ENCODE measurements around the gene CST3. TPM values are rescaled to one million over a fixed set of nuclear protein-coding genes. Genes with fewer than 3 reads are reported as not detected.
"Not testable (repeated sequence)": the region's sequence is repeated elsewhere in the genome, so short reads cannot be mapped to it uniquely, and the experiment has no call there.

CST3 gene
- total RNA-seq, 5 donors from 2014 or later (not counting 1 experiment from before 2014, with no cell fraction given), result 5.1 to 9.0 (median 5.3) TPM

DNA sequence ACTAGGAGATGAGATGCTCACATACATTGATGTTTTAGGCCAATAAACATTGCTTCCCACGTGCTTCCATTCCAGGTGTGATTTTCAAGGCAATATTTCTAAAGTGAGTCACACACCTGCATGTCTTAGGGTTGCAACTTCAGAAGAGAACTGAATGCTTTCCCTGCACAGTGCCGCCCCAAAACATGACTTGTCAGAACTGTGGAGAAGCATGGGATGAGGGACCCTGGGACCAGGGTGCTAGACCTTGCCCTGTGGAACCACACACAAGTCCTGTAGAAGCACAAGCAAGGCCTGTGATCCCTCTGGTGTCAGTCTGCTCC is 2.0 kb downstream of the CST3 start:
- H3K4me1 Mint-ChIP-seq; H3K9me3 ChIP-seq; DNase-seq; H3K9me3 Mint-ChIP-seq; ATAC-seq (replicated peaks in 1 of 4); CTCF ChIA-PET; H3K36me3 Mint-ChIP-seq; POLR2A ChIA-PET; H3K27ac ChIP-seq (ENCODE audit: low read length); H3K4me1 ChIP-seq (ENCODE audit: control insufficient read depth in 1 of 2, extremely low read depth in 1 of 2, insufficient read depth in 2 of 2, low read length in 2 of 2); H3K36me3 ChIP-seq (ENCODE audit: control insufficient read depth in 2 of 2, extremely low read depth in 1 of 2, insufficient read depth in 1 of 2, low read length in 1 of 2); H3K4me3 ChIP-seq (ENCODE audit: control insufficient read depth in 1 of 2, extremely low read depth in 1 of 2, low read length in 1 of 2); H3K27ac Mint-ChIP-seq: not testable (repeated sequence)
- no CpG with 5 or more reads among the region's 2 CpGs for WGBS (ENCODE audit: insufficient coverage)
- H3K27me3 ChIP-seq (replicated peaks in 1 of 2; ENCODE audit: control insufficient read depth in 2 of 2, extremely low read depth in 1 of 2, insufficient read depth in 2 of 2, low read length in 1 of 2), result peaks cover 0 to 38% of the 10 kb centered on the region in 2 experiments
- peaks cover 24 to 34% of the 10 kb centered on the region in 2 donors for H3K27me3 Mint-ChIP-seq
- peak overlapping the region in 1 of 3 donors; percentile 60 for H3K4me3 Mint-ChIP-seq

DNA sequence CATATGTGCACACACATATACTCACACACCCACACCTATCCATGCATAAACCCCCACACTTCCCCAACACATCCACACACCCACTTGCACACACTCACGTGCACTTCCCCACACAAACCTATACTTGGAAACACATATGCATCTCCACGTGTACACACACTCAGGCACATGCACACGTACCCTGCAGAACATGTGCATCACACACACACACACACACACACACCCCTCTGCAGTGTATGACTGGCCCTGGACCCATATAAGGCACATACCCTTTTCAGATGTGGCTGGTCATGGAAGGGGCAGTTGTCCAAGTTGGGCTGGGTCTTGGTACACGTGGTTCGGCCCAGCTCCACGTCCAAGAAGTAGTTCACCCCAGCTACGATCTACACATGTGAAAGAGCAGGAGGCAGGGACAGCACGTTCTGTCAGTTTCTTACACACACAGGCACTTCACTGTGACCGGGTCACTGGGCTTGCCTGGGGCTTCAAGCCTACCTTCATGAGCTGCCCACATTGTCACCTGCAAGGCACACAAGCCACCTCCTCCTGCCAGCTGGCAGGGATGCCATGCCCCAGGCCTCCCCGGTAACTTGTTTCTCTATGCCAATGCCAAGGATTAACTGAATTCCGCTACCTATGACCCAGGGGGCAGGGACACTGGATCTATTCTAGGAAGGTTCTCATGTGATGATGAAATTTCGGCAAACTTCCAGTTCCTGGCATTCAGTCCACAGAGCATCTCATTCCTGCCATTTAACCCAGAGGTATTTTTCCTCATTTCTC is 2.6 kb downstream of the CST3 start:
- Histone ChIP-seq H3K27ac (ENCODE audit: low read length) (no peak overlapping the region), H3K4me3 (ENCODE audit: control insufficient read depth in 1 of 2, extremely low read depth in 1 of 2, low read length in 1 of 2) (no peak overlapping the region), H3K4me1 (ENCODE audit: control insufficient read depth in 1 of 2, extremely low read depth in 1 of 2, insufficient read depth in 2 of 2, low read length in 2 of 2) (no peaks in the 10 kb centered on the region), H3K27me3 (replicated peaks in 1 of 2; ENCODE audit: control insufficient read depth in 2 of 2, extremely low read depth in 1 of 2, insufficient read depth in 2 of 2, low read length in 1 of 2) (peaks cover 0 to 36% of the 10 kb centered on the region in 2 experiments), H3K9me3 (no peaks in the 10 kb centered on the region), H3K36me3 (ENCODE audit: control insufficient read depth in 2 of 2, extremely low read depth in 1 of 2, insufficient read depth in 1 of 2, low read length in 1 of 2) (no peaks in the 10 kb centered on the region)
- Mint-ChIP-seq H3K27me3 (peaks cover 24 to 31% of the 10 kb centered on the region in 2 donors), H3K4me1 (peaks cover 5 to 7% (median 6%) of the 10 kb centered on the region in 3 donors), H3K9me3 (no peaks in the 10 kb centered on the region), H3K36me3 (no peaks in the 10 kb centered on the region), H3K27ac (no peak overlapping the region), H3K4me3 (no peak overlapping the region)
- ChIA-PET CTCF (no interaction called here), POLR2A (no interaction called here)
- ATAC-seq (replicated peaks in 1 of 4) (no peak), DNase-seq (no peak)
- WGBS (ENCODE audit: insufficient coverage), result 70% methylated on average over 6 of the region's 12 CpGs

DNA sequence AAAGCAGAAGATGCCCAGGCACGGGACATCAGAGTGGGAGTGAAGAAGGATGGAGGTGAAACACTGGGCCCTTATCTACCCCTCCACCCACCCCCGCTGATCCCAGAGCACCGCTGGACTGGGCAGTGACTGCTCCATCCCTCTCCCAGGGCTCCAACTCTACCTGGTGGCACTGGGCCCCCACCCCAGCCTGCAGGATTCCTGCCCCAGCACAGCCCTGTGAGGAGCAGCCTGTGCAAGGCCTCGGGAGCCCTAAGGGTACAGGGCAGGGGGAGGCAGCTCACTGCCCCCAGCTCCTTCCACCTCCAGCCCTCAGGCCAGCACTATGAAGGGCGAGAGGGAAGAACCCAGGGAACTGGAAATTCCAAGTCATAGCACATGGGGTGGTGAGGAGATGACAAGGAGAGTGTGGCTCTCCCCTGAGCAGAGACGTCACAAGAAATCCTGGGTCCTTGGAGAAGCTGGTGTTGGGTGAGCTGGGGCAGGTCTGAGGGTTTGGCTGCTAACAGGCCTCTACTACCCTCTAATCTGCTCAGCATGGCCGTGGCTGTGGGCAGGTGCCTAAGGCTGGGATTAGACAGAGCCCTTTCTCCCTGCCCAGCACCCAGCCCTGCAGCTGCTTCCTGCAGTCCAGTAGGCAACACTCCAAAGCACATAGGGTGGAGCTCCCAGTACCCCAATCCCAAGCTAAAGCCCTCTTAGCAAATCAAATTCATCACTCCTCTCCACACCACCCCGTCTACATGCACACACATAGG is 3.5 kb downstream of the CST3 start:
- WGBS (ENCODE audit: insufficient coverage), result 68% methylated on average over 4 of the region's 8 CpGs
- no peaks in the 10 kb centered on the region for H3K36me3 Mint-ChIP-seq
- no peaks in the 10 kb centered on the region for H3K36me3 ChIP-seq (ENCODE audit: control insufficient read depth in 2 of 2, extremely low read depth in 1 of 2, insufficient read depth in 1 of 2, low read length in 1 of 2)
- DNase-seq (no peak), ATAC-seq (replicated peaks in 1 of 4) (no peak)
- H3K9me3 Mint-ChIP-seq, result no peaks in the 10 kb centered on the region
- ChIA-PET POLR2A (interaction anchor here in 1 of 2 donors (0.5 kb wide), 1 partner anchor 513 kb away, joined by 4 read pairs; no protein-coding TSS in a partner anchor), CTCF (no interaction called here)
- H3K27ac Mint-ChIP-seq, result no peak overlapping the region
- no peak overlapping the region for H3K27ac ChIP-seq (ENCODE audit: low read length)
- H3K27me3 Mint-ChIP-seq, result peaks cover 22 to 23% of the 10 kb centered on the region in 2 donors
- H3K4me3 ChIP-seq (ENCODE audit: control insufficient read depth in 1 of 2, extremely low read depth in 1 of 2, low read length in 1 of 2), result no peak overlapping the region
- H3K4me1 ChIP-seq (ENCODE audit: control insufficient read depth in 1 of 2, extremely low read depth in 1 of 2, insufficient read depth in 2 of 2, low read length in 2 of 2), result no peaks in the 10 kb centered on the region
- H3K27me3 ChIP-seq (replicated peaks in 1 of 2; ENCODE audit: control insufficient read depth in 2 of 2, extremely low read depth in 1 of 2, insufficient read depth in 2 of 2, low read length in 1 of 2), result peaks cover 0 to 30% of the 10 kb centered on the region in 2 experiments
- no peak overlapping the region for H3K4me3 Mint-ChIP-seq
- no peaks in the 10 kb centered on the region for H3K9me3 ChIP-seq
- peaks cover 5 to 7% (median 6%) of the 10 kb centered on the region in 3 donors for H3K4me1 Mint-ChIP-seq

DNA sequence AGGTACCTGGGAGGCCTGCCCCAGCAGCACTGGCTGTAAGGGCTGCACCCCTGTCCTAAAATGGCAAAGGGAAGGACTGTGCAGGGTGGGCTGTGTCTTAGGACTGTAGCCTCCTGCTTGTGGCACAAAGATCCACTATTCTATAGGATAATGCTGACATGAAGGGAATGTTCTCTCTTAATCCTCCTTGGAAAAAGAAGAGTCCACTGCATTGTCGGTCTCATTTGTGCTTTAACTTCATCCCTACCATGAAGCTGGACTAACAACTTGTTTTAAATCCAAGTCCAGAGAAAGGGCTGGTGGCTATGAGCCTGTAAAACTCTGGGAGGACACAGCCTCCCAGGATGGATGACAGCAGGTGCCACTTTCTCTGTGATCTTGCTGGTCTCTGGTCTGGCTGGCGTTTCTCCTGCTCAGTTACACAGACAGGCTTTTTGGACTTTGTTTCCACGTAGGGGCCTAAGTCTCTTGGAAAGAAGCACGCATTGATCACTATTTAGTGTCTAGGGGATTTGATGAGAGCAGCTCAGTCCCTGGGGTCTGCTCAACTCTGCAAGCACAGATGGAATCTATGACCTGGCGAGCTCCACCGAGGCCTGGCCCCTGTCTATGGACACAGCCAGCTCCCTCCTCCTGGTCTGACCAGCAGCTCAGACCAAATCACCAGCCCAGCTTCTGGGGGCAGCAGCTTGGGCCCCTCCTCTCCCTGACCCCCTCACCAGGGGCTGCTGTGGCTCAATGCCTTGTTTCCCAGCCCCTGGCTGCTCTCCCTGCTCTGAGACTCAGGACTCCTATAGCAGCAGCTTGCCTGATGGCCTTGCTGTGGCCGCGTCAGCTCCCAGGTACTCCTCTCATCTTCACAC is 4.8 kb downstream of the CST3 start:
- H3K4me1 ChIP-seq (ENCODE audit: control insufficient read depth in 1 of 2, extremely low read depth in 1 of 2, insufficient read depth in 2 of 2, low read length in 2 of 2), result no peaks in the 10 kb centered on the region
- WGBS (ENCODE audit: insufficient coverage), result 85% methylated on average over 7 of the region's 8 CpGs
- ChIA-PET POLR2A (no interaction called here), CTCF (no interaction called here)
- no peak overlapping the region for H3K4me3 Mint-ChIP-seq
- H3K27ac Mint-ChIP-seq, result no peak overlapping the region
- H3K36me3 Mint-ChIP-seq, result no peaks in the 10 kb centered on the region
- H3K4me3 ChIP-seq (ENCODE audit: control insufficient read depth in 1 of 2, extremely low read depth in 1 of 2, low read length in 1 of 2), result no peak overlapping the region
- DNase-seq (no peak), ATAC-seq (replicated peaks in 1 of 4) (no peak)
- H3K27ac ChIP-seq (ENCODE audit: low read length), result no peak overlapping the region
- H3K36me3 ChIP-seq (ENCODE audit: control insufficient read depth in 2 of 2, extremely low read depth in 1 of 2, insufficient read depth in 1 of 2, low read length in 1 of 2), result no peaks in the 10 kb centered on the region
- H3K9me3 ChIP-seq, result no peaks in the 10 kb centered on the region
- H3K4me1 Mint-ChIP-seq, result peaks cover 5 to 7% (median 6%) of the 10 kb centered on the region in 3 donors
- H3K27me3 Mint-ChIP-seq, result peaks cover 14 to 23% of the 10 kb centered on the region in 2 donors
- peaks cover 0 to 30% of the 10 kb centered on the region in 2 experiments for H3K27me3 ChIP-seq (replicated peaks in 1 of 2; ENCODE audit: control insufficient read depth in 2 of 2, extremely low read depth in 1 of 2, insufficient read depth in 2 of 2, low read length in 1 of 2)
- H3K9me3 Mint-ChIP-seq, result no peaks in the 10 kb centered on the region

DNA sequence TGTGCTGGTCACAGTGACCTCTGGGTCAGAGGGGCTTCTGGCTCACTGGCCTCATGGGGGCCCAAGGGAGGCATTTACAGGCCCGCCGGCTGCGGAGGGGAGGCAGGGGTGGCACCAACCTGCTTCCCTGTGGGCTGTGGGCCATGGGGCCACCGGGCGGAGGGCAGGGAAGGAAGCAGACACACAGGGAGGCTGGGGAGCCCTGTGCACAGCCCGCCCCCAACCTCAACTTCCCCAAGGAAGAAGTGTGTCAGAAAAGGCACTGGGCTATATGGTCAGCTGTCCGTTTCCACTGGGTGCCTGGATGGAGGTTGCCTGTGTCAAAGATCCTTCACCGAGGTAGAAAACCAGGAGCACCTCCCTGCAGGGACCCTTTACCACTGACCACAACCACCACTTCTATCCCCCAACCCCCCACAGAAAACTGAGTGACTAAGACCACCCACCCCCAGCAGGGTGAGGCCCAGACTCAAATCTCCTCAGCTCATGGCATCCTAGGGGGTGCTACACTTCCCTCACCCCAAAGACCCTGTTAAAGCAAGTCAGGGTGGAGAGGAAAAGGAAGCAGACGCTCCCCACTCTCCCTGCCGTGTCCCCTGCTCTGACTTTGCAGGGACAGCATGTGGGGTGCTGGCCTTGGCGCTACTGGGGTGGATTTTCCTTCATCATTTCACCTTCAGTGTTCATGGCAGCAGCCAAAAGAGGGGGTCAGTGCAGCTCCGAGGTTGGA is 5.6 kb downstream of the CST3 start:
- ChIA-PET CTCF (no interaction called here), POLR2A (no interaction called here)
- 62% methylated on average over 8 of the region's 12 CpGs for WGBS (ENCODE audit: insufficient coverage)
- Mint-ChIP-seq H3K27me3 (peaks cover 14 to 23% of the 10 kb centered on the region in 2 donors), H3K27ac (no peak overlapping the region), H3K4me3 (no peak overlapping the region), H3K36me3 (no peaks in the 10 kb centered on the region), H3K9me3 (no peaks in the 10 kb centered on the region), H3K4me1 (peaks cover 4 to 6% (median 6%) of the 10 kb centered on the region in 3 donors)
- Histone ChIP-seq H3K36me3 (ENCODE audit: control insufficient read depth in 2 of 2, extremely low read depth in 1 of 2, insufficient read depth in 1 of 2, low read length in 1 of 2) (no peaks in the 10 kb centered on the region), H3K4me1 (ENCODE audit: control insufficient read depth in 1 of 2, extremely low read depth in 1 of 2, insufficient read depth in 2 of 2, low read length in 2 of 2) (no peaks in the 10 kb centered on the region), H3K4me3 (ENCODE audit: control insufficient read depth in 1 of 2, extremely low read depth in 1 of 2, low read length in 1 of 2) (no peak overlapping the region), H3K27me3 (replicated peaks in 1 of 2; ENCODE audit: control insufficient read depth in 2 of 2, extremely low read depth in 1 of 2, insufficient read depth in 2 of 2, low read length in 1 of 2) (peaks cover 0 to 28% of the 10 kb centered on the region in 2 experiments), H3K27ac (ENCODE audit: low read length) (no peak overlapping the region), H3K9me3 (no peaks in the 10 kb centered on the region)
- ATAC-seq (replicated peaks in 1 of 4) (no peak), DNase-seq (no peak)

Measured in T-cell (primary cell).